PFSK-1 (cell line): Measurements from ENCODE around the gene IST1.

ENCODE experiments used
- FOXP2 ChIP-seq: optimal IDR thresholded peaks from 2 replicates; pipeline ENCODE3; 2011; ENCODE audit warnings: borderline replicate concordance, control low read depth, inconsistent platforms; ENCODE audit not compliant: insufficient read depth; ENCODE audit errors: extremely low read length, extremely low read depth
- POLR2AphosphoS5 ChIP-seq: IDR thresholded peaks from 2 replicates; pipeline ENCODE4 v1.6.1; 2012; ENCODE audit warnings: low read depth, mild to moderate bottlenecking, control low read depth, low read length, moderate library complexity
- REST ChIP-seq, 2 experiments: IDR thresholded peaks; 2 replicates each; pipeline versions ENCODE4 v1.6.1 to v1.8.0; 2011 to 2012; ENCODE audit warnings: low read depth in 2 of 2, low read length in 2 of 2, control low read depth in 1 of 2, inconsistent platforms in 1 of 2, mild to moderate bottlenecking in 1 of 2, moderate library complexity in 1 of 2; ENCODE audit not compliant: insufficient read depth in 1 of 2
- SIN3A ChIP-seq: IDR thresholded peaks from 2 replicates; pipeline ENCODE4 v1.6.1; 2012; ENCODE audit warnings: mild to moderate bottlenecking, low read length, moderate library complexity, borderline replicate concordance; ENCODE audit not compliant: insufficient read depth
- TAF1 ChIP-seq: IDR thresholded peaks from 2 replicates; pipeline ENCODE4 v1.6.1; 2012; ENCODE audit warnings: low read length, control low read depth, borderline replicate concordance; ENCODE audit not compliant: insufficient read depth

GRCh38 chr16:71883849-71884638 is 11.3 kb upstream of the IST1 start, which contains the start of gene ZNF821:
- TF ChIP-seq REST (IDR thresholded peaks at IDR 0.05; ENCODE audit: insufficient read depth in 1 of 2, low read depth in 2 of 2, low read length in 2 of 2) (no peak), POLR2AphosphoS5 (peak; percentile 59), TAF1 (peak; percentile 37; the same call in 1 of the 2 replicates), FOXP2 (no peak), SIN3A (no peak)
